DND-41 (cell line): ENCODE data around the gene MTCH2.

Experiments
- ATAC-seq: fragments of 200-7000 bp; cut with Tn5 transposase; 3 replicates; pipeline ENCODE4 v1.9.1; 2021; ENCODE audit warnings: low read depth; ENCODE audit not compliant: insufficient read depth
- DNase-seq: peaks from one replicate; pipeline ENCODE4 v3.0.0-alpha.2; 2020
- H2AFZ ChIP-seq: 2 replicates; pipeline ENCODE4 v1.6.0; 2012; ENCODE audit warnings: low read depth, low read length
- H3K27ac ChIP-seq: 2 replicates; pipeline ENCODE4 v1.5.1; 2012; ENCODE audit warnings: low read length, inconsistent platforms
- H3K27me3 ChIP-seq: fragments of 200-600 bp; sonication (generic); 2 replicates; pipeline ENCODE4 v1.6.0; 2012; ENCODE audit warnings: low read length, mild to moderate bottlenecking, inconsistent platforms; ENCODE audit not compliant: insufficient read depth, poor library complexity
- H3K36me3 ChIP-seq: 2 replicates; pipeline ENCODE4 v1.5.1; 2012; ENCODE audit warnings: low read length, inconsistent platforms; ENCODE audit not compliant: insufficient read depth
- H3K4me1 ChIP-seq: 2 replicates; pipeline ENCODE4 v1.5.1; 2012; ENCODE audit warnings: mild to moderate bottlenecking, low read length; ENCODE audit not compliant: insufficient read depth
- H3K4me2 ChIP-seq: 2 replicates; pipeline ENCODE4 v1.6.0; 2012; ENCODE audit warnings: mild to moderate bottlenecking, moderate library complexity, low read length, inconsistent platforms; ENCODE audit not compliant: insufficient read depth
- H3K4me3 ChIP-seq, 2 experiments: fragments of 200-600 bp in 1 of 2; shearing (Covaris generic) in 1 of 2; 2 replicates each; pipeline ENCODE4 v1.5.1; 2012 to 2016; ENCODE audit warnings: inconsistent platforms in 2 of 2, low read length in 2 of 2, mild to moderate bottlenecking in 2 of 2, low read depth in 1 of 2, moderate library complexity in 1 of 2
- H3K79me2 ChIP-seq: 2 replicates; pipeline ENCODE4 v1.6.0; 2012; ENCODE audit warnings: low read length, inconsistent platforms; ENCODE audit not compliant: insufficient read depth
- H3K9ac ChIP-seq: 2 replicates; pipeline ENCODE4 v1.6.0; 2012; ENCODE audit warnings: low read depth, mild to moderate bottlenecking, inconsistent platforms, low read length, moderate library complexity
- H3K9me3 ChIP-seq: 2 replicates; pipeline ENCODE4 v1.5.1; 2012; ENCODE audit warnings: low read length, moderate library complexity, mild to moderate bottlenecking, inconsistent platforms; ENCODE audit not compliant: insufficient read depth, severe bottlenecking
- H4K20me1 ChIP-seq: 2 replicates; pipeline ENCODE4 v1.6.0; 2012; ENCODE audit warnings: low read length; ENCODE audit not compliant: insufficient read depth
- EZH2 ChIP-seq: IDR thresholded peaks from 3 replicates; pipeline ENCODE4 v1.6.1; 2012; ENCODE audit warnings: borderline replicate concordance, low read depth, mild to moderate bottlenecking, moderate library complexity, low read length, inconsistent platforms; ENCODE audit not compliant: severe bottlenecking
- TF ChIP-seq, protein P1 (sequence below): IDR thresholded peaks from 2 replicates; pipeline ENCODE4 v1.5.1; 2012; ENCODE audit warnings: borderline replicate concordance, low read length, moderate library complexity, mild to moderate bottlenecking; ENCODE audit not compliant: poor library complexity, severe bottlenecking; ENCODE audit errors: extremely low read depth

Gene MTCH2

DNA sequence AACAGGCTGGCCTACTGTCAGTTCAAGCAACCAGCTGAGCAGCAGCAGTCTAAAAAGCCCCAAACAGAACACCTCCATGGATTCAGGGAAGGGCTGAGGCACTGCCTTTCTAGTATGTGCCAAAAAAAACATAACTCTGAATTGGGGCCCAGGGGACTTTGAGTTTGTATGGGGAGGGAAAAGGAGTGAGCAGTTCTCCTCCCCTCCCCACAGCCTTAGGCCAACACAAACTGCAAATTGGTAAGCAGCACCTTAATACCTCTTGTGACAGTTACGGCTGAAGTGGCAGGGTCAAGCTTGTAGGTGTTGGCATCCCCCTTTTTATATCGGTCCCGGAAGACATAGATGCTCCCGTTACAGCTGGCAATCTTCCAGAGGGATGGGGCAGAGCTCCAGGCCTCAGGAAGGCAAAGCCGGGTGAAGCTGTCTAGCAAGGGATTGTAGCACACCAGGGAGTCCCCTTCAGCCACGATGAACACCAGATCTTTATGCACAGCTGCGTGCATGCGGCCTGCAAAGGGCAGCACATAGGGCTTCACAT lies 69.6 kb downstream of the MTCH2 start:
- TF ChIP-seq, protein P1, sequence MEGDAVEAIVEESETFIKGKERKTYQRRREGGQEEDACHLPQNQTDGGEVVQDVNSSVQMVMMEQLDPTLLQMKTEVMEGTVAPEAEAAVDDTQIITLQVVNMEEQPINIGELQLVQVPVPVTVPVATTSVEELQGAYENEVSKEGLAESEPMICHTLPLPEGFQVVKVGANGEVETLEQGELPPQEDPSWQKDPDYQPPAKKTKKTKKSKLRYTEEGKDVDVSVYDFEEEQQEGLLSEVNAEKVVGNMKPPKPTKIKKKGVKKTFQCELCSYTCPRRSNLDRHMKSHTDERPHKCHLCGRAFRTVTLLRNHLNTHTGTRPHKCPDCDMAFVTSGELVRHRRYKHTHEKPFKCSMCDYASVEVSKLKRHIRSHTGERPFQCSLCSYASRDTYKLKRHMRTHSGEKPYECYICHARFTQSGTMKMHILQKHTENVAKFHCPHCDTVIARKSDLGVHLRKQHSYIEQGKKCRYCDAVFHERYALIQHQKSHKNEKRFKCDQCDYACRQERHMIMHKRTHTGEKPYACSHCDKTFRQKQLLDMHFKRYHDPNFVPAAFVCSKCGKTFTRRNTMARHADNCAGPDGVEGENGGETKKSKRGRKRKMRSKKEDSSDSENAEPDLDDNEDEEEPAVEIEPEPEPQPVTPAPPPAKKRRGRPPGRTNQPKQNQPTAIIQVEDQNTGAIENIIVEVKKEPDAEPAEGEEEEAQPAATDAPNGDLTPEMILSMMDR: no peak
- TF ChIP-seq EZH2: no peak
- Histone ChIP-seq H3K36me3 (peaks cover 86% of the 10 kb centered on the region), H3K27ac (no peak overlapping the region), H3K27me3 (no peaks in the 10 kb centered on the region), H3K4me1 (peaks cover 14% of the 10 kb centered on the region), H3K9ac (no peak overlapping the region), H3K79me2 (peaks cover 76% of the 10 kb centered on the region), H3K4me3 (no peak overlapping the region), H4K20me1 (peaks cover 13% of the 10 kb centered on the region; the same call in 1 of the 2 replicates), H3K4me2 (no peak overlapping the region), H3K9me3 (no peaks in the 10 kb centered on the region), H2AFZ (no peak overlapping the region)
- ATAC-seq (no peak; the same call in 2 of the 3 replicates), DNase-seq (no peak)

DNA sequence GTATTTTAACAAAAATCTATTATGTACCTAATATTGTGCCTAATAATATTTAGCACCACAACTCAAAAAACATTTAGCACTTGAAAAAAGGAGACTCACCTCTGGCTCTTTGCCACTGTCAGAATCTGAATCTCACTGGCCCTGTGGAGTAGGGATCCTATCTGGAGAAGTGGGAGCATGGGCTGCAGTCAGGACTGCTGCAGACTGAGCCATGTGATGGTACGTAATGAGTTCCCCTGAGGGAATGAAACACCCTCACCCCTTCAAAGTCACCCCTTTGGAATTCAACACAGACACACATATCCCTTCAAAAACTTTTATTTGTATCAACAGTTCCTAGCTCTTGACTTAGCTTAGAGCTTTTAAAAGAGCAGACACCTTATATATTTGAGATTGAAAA lies 70.5 kb downstream of the MTCH2 start:
- Histone ChIP-seq H4K20me1 (peaks cover 13% of the 10 kb centered on the region; the same call in 1 of the 2 replicates), H3K9ac (no peak overlapping the region), H3K27ac (no peak overlapping the region), H3K4me2 (no peak overlapping the region), H3K36me3 (peaks cover 77% of the 10 kb centered on the region), H3K27me3 (no peaks in the 10 kb centered on the region), H3K79me2 (peaks cover 76% of the 10 kb centered on the region), H3K4me1 (peaks cover 14% of the 10 kb centered on the region), H3K9me3 (no peaks in the 10 kb centered on the region), H3K4me3 (no peak overlapping the region), H2AFZ (no peak overlapping the region)
- TF ChIP-seq EZH2: no peak
- TF ChIP-seq, protein P1: no peak
- no peak for DNase-seq
- no peak for ATAC-seq

DNA sequence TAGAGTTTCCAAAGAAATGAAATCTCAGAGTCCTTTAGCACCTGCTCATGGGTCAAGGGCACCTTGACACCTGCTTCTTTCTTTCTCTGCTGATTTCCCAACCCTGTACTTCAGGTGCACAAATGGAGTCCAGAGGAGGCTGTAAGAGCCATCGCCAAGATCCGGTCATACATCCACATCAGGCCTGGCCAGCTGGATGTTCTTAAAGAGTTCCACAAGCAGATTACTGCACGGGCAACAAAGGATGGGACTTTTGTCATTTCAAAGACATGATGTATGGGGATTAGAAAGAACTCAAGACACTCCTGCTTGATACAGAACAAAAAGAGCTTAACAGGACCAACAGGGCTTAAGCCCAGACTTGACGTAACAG lies 71.0 kb downstream of the MTCH2 start:
- Histone ChIP-seq H3K79me2 (peaks cover 77% of the 10 kb centered on the region), H3K9ac (no peak overlapping the region), H3K4me2 (no peak overlapping the region), H3K36me3 (peaks cover 74% of the 10 kb centered on the region), H3K4me1 (peaks cover 17% of the 10 kb centered on the region), H4K20me1 (peaks cover 13% of the 10 kb centered on the region; the same call in 1 of the 2 replicates), H3K9me3 (no peaks in the 10 kb centered on the region), H3K4me3 (no peak overlapping the region), H2AFZ (no peak overlapping the region), H3K27ac (no peak overlapping the region), H3K27me3 (no peaks in the 10 kb centered on the region)
- TF ChIP-seq EZH2: no peak
- TF ChIP-seq, protein P1: no peak
- DNase-seq (no peak), ATAC-seq (no peak)
